ENCODE data around the gene ERVH48-1.
"Not testable (repeated sequence)": the region's sequence is repeated elsewhere in the genome, so short reads cannot be mapped to it uniquely, and the experiment has no call there.

The ERVH48-1 gene

GRCh38 chr21:42937034-42937940 is 11.9 kb upstream of the ERVH48-1 start:
- H3K27me3 ChIP-seq (ENCODE audit: control insufficient read depth, insufficient read depth, low read length); H3K36me3 ChIP-seq (ENCODE audit: control insufficient read depth, low read depth, low read length); H3K9me3 ChIP-seq (ENCODE audit: control insufficient read depth, low read depth, low read length): not testable (repeated sequence)
- peak overlapping the region; percentile 27 for H3K9ac ChIP-seq (ENCODE audit: low read length)
- peak overlapping the region; percentile 49 for H3K27ac ChIP-seq (ENCODE audit: low read length)
- peak overlapping the region; percentile 3 for H3K4me3 ChIP-seq (ENCODE audit: low read length)
- peaks cover 15% of the 10 kb centered on the region for H3K4me1 ChIP-seq (ENCODE audit: control insufficient read depth, low read depth, low read length)

- H3K27me3 ChIP-seq (ENCODE audit: control insufficient read depth, insufficient read depth, low read length); H3K36me3 ChIP-seq (ENCODE audit: control insufficient read depth, low read depth, low read length); H3K9ac ChIP-seq (ENCODE audit: low read length); H3K9me3 ChIP-seq (ENCODE audit: control insufficient read depth, low read depth, low read length); H3K4me3 ChIP-seq (ENCODE audit: low read length); H3K27ac ChIP-seq (ENCODE audit: low read length): not testable (repeated sequence)
- peaks cover 20% of the 10 kb centered on the region for H3K4me1 ChIP-seq (ENCODE audit: control insufficient read depth, low read depth, low read length)
These were observed 10.9 kb upstream of the ERVH48-1 start for GRCh38 chr21:42936360-42936759.

DNA sequence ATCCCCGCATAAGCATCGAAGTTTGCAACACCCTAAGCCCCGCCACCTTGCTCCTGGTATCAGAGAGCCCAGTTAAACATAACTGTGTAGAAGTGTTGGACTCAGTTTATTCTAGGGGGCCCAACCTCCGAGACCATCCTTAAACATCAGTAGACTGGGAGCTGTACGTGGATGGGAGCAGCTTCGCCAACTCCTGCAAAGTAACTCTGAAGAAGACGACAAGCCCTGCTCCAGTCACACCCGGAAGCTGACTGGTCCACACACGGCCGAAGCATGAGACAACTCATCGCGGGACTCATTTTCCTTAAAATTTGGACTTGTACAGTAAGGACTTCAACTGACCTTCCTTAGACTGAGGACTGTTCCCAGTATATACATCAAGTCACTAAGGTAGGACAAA is 8.5 kb upstream of the ERVH48-1 start:
- H3K27ac ChIP-seq (ENCODE audit: low read length); H3K27me3 ChIP-seq (ENCODE audit: control insufficient read depth, insufficient read depth, low read length); H3K36me3 ChIP-seq (ENCODE audit: control insufficient read depth, low read depth, low read length); H3K9me3 ChIP-seq (ENCODE audit: control insufficient read depth, low read depth, low read length); H3K4me3 ChIP-seq (ENCODE audit: low read length); H3K9ac ChIP-seq (ENCODE audit: low read length): not testable (repeated sequence)
- peaks cover 20% of the 10 kb centered on the region for H3K4me1 ChIP-seq (ENCODE audit: control insufficient read depth, low read depth, low read length)

- H3K4me1 ChIP-seq (ENCODE audit: control insufficient read depth, low read depth, low read length) = peaks cover 20% of the 10 kb centered on the region
- not testable (repeated sequence) for H3K9me3 ChIP-seq (ENCODE audit: control insufficient read depth, low read depth, low read length); H3K9ac ChIP-seq (ENCODE audit: low read length); H3K36me3 ChIP-seq (ENCODE audit: control insufficient read depth, low read depth, low read length); H3K27me3 ChIP-seq (ENCODE audit: control insufficient read depth, insufficient read depth, low read length); H3K27ac ChIP-seq (ENCODE audit: low read length); H3K4me3 ChIP-seq (ENCODE audit: low read length)
These were observed 7.9 kb upstream of the ERVH48-1 start for GRCh38 chr21:42933137-42933970.

- H3K4me1 ChIP-seq (ENCODE audit: control insufficient read depth, low read depth, low read length) = peaks cover 19% of the 10 kb centered on the region
- not testable (repeated sequence) for H3K9me3 ChIP-seq (ENCODE audit: control insufficient read depth, low read depth, low read length); H3K4me3 ChIP-seq (ENCODE audit: low read length); H3K9ac ChIP-seq (ENCODE audit: low read length); H3K27me3 ChIP-seq (ENCODE audit: control insufficient read depth, insufficient read depth, low read length); H3K27ac ChIP-seq (ENCODE audit: low read length); H3K36me3 ChIP-seq (ENCODE audit: control insufficient read depth, low read depth, low read length)
These were observed 7.1 kb upstream of the ERVH48-1 start for GRCh38 chr21:42932378-42933136.

DNA sequence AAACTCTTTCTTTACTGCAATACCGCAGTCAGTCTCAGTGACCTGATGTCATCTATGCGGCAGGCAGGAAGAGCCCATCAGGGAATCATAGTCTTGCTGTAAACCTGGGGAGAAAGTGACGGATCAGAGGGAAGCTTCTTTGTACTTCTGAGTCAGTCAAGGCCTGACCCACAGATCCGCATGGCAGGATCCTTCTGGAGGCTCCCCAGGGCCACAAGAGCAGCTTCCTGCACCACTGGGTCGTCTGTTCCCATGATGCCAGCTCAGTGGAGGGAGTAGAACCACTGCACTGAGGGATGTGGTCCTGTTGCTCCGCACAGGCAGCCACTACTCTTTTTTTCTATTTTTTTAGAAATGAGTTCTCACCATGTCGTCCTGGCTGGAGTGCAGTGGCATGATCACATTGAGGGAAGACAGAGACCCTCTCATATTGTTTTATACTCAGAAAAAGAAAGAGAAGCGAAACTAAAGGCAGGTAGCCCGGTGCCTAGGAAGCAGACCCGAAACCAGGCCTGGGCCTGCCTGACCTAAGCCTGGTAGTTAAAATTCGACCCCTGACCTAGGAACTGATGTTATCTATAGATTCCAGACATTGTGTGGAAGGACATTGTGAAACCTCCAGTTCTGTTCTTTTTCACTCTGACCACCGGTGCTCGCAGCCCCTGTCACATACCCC is 6.3 kb upstream of the ERVH48-1 start:
- H3K27me3 ChIP-seq (ENCODE audit: control insufficient read depth, insufficient read depth, low read length) = no peaks in the 10 kb centered on the region
- no peak overlapping the region for H3K9ac ChIP-seq (ENCODE audit: low read length)
- H3K36me3 ChIP-seq (ENCODE audit: control insufficient read depth, low read depth, low read length) = no peaks in the 10 kb centered on the region
- H3K27ac ChIP-seq (ENCODE audit: low read length) = no peak overlapping the region
- H3K4me1 ChIP-seq (ENCODE audit: control insufficient read depth, low read depth, low read length) = peaks cover 17% of the 10 kb centered on the region
- H3K9me3 ChIP-seq (ENCODE audit: control insufficient read depth, low read depth, low read length) = no peaks in the 10 kb centered on the region
- H3K4me3 ChIP-seq (ENCODE audit: low read length) = no peak overlapping the region

GRCh38 chr21:42929969-42930368 is 4.5 kb upstream of the ERVH48-1 start:
- H3K4me1 ChIP-seq (ENCODE audit: control insufficient read depth, low read depth, low read length) = peaks cover 10% of the 10 kb centered on the region
- no peak overlapping the region for H3K9ac ChIP-seq (ENCODE audit: low read length)
- H3K36me3 ChIP-seq (ENCODE audit: control insufficient read depth, low read depth, low read length) = no peaks in the 10 kb centered on the region
- H3K9me3 ChIP-seq (ENCODE audit: control insufficient read depth, low read depth, low read length) = no peaks in the 10 kb centered on the region
- no peak overlapping the region for H3K27ac ChIP-seq (ENCODE audit: low read length)
- H3K27me3 ChIP-seq (ENCODE audit: control insufficient read depth, insufficient read depth, low read length) = no peaks in the 10 kb centered on the region
- no peak overlapping the region for H3K4me3 ChIP-seq (ENCODE audit: low read length)

DNA sequence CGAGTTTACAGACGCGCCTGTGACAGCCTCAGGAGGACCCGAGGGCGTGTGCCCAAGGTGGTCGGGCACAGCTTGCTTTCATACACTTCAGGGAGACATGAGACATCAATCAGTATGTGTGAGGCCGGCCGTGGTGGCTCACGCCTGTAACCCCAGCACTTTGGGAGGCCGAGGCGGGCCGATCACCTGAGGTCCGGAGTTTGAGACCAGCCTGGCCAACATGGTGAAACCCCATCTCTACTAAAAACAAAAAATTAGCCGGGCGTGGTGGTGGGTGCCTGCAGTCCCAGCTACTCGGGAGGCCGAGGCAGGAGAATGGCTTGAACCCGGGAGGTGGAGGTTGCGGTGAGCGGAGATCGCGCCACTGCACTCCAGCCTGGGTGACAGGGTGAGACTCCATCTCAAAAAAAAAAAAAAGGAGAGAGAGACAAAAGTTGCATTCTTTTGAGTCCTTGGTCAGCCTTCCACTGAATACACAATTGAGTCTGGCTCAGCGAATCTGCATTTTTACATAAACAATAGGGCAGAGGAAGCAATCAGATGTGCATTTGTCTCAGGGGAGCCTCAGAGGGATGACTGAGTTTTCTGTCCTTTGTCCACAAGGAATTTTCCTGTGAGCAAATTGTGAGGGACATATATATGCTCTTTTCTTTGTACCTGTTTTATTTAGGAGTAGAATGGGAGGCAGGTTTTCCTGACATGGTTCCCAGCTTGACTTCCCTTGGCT is 2.2 kb upstream of the ERVH48-1 start:
- H3K36me3 ChIP-seq (ENCODE audit: control insufficient read depth, low read depth, low read length); H3K9ac ChIP-seq (ENCODE audit: low read length); H3K27ac ChIP-seq (ENCODE audit: low read length); H3K4me3 ChIP-seq (ENCODE audit: low read length); H3K9me3 ChIP-seq (ENCODE audit: control insufficient read depth, low read depth, low read length); H3K27me3 ChIP-seq (ENCODE audit: control insufficient read depth, insufficient read depth, low read length): not testable (repeated sequence)
- H3K4me1 ChIP-seq (ENCODE audit: control insufficient read depth, low read depth, low read length) = peaks cover 21% of the 10 kb centered on the region

- peak overlapping the region; percentile 55 for H3K9ac ChIP-seq (ENCODE audit: low read length)
- H3K4me3 ChIP-seq (ENCODE audit: low read length) = no peak overlapping the region
- peak overlapping the region; percentile 65 for H3K27ac ChIP-seq (ENCODE audit: low read length)
- no peaks in the 10 kb centered on the region for H3K9me3 ChIP-seq (ENCODE audit: control insufficient read depth, low read depth, low read length)
- H3K4me1 ChIP-seq (ENCODE audit: control insufficient read depth, low read depth, low read length) = peaks cover 15% of the 10 kb centered on the region
- no peaks in the 10 kb centered on the region for H3K36me3 ChIP-seq (ENCODE audit: control insufficient read depth, low read depth, low read length)
- H3K27me3 ChIP-seq (ENCODE audit: control insufficient read depth, insufficient read depth, low read length) = no peaks in the 10 kb centered on the region
These were observed 1.0 kb downstream of the ERVH48-1 start for GRCh38 chr21:42924433-42924751.

DNA sequence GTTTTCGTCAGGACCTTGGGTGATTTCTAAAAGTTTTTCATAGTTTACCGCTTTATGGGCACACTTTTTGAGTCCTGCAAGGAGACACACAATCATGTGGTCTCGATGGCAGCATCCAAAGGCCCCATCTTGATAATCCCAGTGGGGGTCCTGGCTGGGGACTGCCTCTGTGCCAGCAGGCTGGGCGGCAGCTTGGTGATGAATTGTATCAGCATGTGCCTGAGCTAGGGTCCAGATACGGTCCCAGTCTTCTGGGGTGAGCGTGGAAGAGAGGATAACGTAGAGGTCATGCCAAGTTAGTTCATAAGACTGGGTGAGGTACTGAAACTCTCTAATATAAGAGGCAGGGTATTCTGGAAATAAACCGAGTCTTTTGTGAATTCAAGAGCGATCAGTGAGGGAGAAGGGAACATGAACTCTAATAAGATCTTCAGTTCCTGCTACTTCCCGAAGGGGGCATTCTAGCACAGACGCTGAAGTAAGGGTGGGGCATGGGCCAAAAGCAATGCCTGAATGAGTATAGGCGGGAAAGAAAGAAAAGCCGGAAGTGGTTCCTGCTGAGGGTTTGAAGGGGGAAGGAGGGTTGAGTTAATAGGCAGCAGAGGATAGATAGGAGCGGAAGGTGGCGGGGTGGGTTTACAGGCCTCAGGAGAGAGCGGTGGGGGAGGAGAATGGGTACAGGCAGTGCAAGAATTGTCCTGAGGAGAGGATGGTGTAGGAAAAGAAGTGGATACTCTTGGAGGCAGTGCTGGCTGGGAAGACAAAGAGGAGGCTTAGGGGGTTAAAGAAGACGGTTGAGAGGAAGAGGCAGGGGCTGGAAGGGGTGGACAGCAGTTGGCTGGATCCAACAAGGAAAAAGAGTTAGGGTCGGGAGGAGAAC is 1.6 kb downstream of the ERVH48-1 start:
- H3K27me3 ChIP-seq (ENCODE audit: control insufficient read depth, insufficient read depth, low read length) = no peaks in the 10 kb centered on the region
- H3K9ac ChIP-seq (ENCODE audit: low read length) = peak overlapping the region; percentile 55
- H3K36me3 ChIP-seq (ENCODE audit: control insufficient read depth, low read depth, low read length) = no peaks in the 10 kb centered on the region
- no peak overlapping the region for H3K4me3 ChIP-seq (ENCODE audit: low read length)
- peak overlapping the region; percentile 65 for H3K27ac ChIP-seq (ENCODE audit: low read length)
- peaks cover 15% of the 10 kb centered on the region for H3K4me1 ChIP-seq (ENCODE audit: control insufficient read depth, low read depth, low read length)
- no peaks in the 10 kb centered on the region for H3K9me3 ChIP-seq (ENCODE audit: control insufficient read depth, low read depth, low read length)
